T1000 (cell line): ENCODE results near the gene TSTD2.

Experiments used
- DNase-seq: peaks from one replicate; lab custom pipeline; 2025; ENCODE audit warnings: mixed read lengths; lab: John Stamatoyannopoulos, UW

TSTD2 gene

GRCh38 chr9:97562542-97562941 lies 70.6 kb downstream of the TSTD2 start:
- no peak for DNase-seq

GRCh38 chr9:97561501-97561900 lies 71.7 kb downstream of the TSTD2 start:
- DNase-seq = no peak

GRCh38 chr9:97560851-97561250 lies 72.3 kb downstream of the TSTD2 start:
- DNase-seq = no peak

- no peak for DNase-seq
Observed at GRCh38 chr9:97560154-97560553, 73.0 kb downstream of the TSTD2 start.

GRCh38 chr9:97559111-97559514 lies 74.1 kb downstream of the TSTD2 start:
- no peak for DNase-seq

GRCh38 chr9:97558701-97559101 lies 74.5 kb downstream of the TSTD2 start:
- no peak for DNase-seq

- DNase-seq = no peak
Observed at GRCh38 chr9:97557606-97558095, 75.5 kb downstream of the TSTD2 start.

- DNase-seq = no peak
Observed at GRCh38 chr9:97556721-97557605, 76.2 kb downstream of the TSTD2 start.

GRCh38 chr9:97556036-97556720 lies 77.0 kb downstream of the TSTD2 start:
- DNase-seq = no peak

GRCh38 chr9:97555164-97555563 lies 78.0 kb downstream of the TSTD2 start:
- DNase-seq = no peak

- DNase-seq = no peak
Observed at GRCh38 chr9:97554566-97555075, 78.5 kb downstream of the TSTD2 start.

GRCh38 chr9:97553841-97554240 lies 79.3 kb downstream of the TSTD2 start:
- no peak for DNase-seq

GRCh38 chr9:97553141-97553540 lies 80.0 kb downstream of the TSTD2 start:
- no peak for DNase-seq

GRCh38 chr9:97551308-97551707 lies 81.9 kb downstream of the TSTD2 start:
- DNase-seq = no peak

GRCh38 chr9:97550386-97550785 lies 82.8 kb downstream of the TSTD2 start:
- no peak for DNase-seq
